IMR-90 (cell line): Measurements from ENCODE around the gene CCDC92. TPM values are rescaled to one million over a fixed set of nuclear protein-coding genes. Genes with fewer than 3 reads are reported as not detected.
A peak's percentile ranks its signal among the peaks of the same experiment; 100 is the strongest.

Experiments used
- ATAC-seq: fragments of 200-7000 bp; cut with Tn5 transposase; 2 replicates; pipeline ENCODE4 v1.9.1; 2020; ENCODE audit warnings: low read depth, mild to moderate bottlenecking, moderate library complexity
- BruUV-seq: library from RNA; stranded (reverse); fragments of 400-500 nt; replicated peaks from 2 replicates; lab custom pipeline; 2021; lab: Mats Ljungman, UMichigan
- CTCF ChIA-PET: fragments of 300-600 bp; formaldehyde crosslinking; extraction: SDS; loops from one replicate; lab custom pipeline; 2021; ENCODE audit warnings: antibody characterized with exemption; lab: Yijun Ruan, JAX
- POLR2A ChIA-PET: fragments of 300-600 bp; sonication (Branson Sonifier 250); formaldehyde crosslinking; loops from one replicate; lab custom pipeline; 2022; ENCODE audit warnings: antibody characterized with exemption; ENCODE audit not compliant: unreplicated experiment; lab: Charles Lee
- DNase-seq: peaks from one replicate; pipeline ENCODE4 v3.0.0; 2013
- H2AFZ ChIP-seq: replicated peaks from 2 replicates; pipeline ENCODE3; 2013; ENCODE audit warnings: low read length, mild to moderate bottlenecking; ENCODE audit not compliant: poor library complexity
- H2AK5ac ChIP-seq: 2 replicates; pipeline ENCODE4 v1.6.1; 2013; ENCODE audit warnings: low read depth, low read length, inconsistent platforms
- H2AK9ac ChIP-seq: replicated peaks from 2 replicates; pipeline ENCODE3; 2013; ENCODE audit warnings: mild to moderate bottlenecking, low read depth, low read length, moderate library complexity; ENCODE audit not compliant: poor library complexity
- H2BK120ac ChIP-seq: 2 replicates; pipeline ENCODE4 v1.6.1; 2013; ENCODE audit warnings: low read depth, low read length, inconsistent platforms
- H2BK15ac ChIP-seq: 3 replicates; pipeline ENCODE4 v1.6.1; 2013; ENCODE audit warnings: low read depth, low read length, inconsistent platforms
- H2BK20ac ChIP-seq: 2 replicates; pipeline ENCODE4 v1.6.1; 2013; ENCODE audit warnings: low read depth, mild to moderate bottlenecking, inconsistent platforms, low read length, moderate library complexity
- H2BK5ac ChIP-seq: 2 replicates; pipeline ENCODE4 v1.6.1; 2013; ENCODE audit warnings: mild to moderate bottlenecking, low read depth, low read length, inconsistent platforms; ENCODE audit not compliant: poor library complexity, severe bottlenecking
- H3K14ac ChIP-seq: replicated peaks from 2 replicates; pipeline ENCODE4 v1.6.1; 2013; ENCODE audit warnings: low read depth, low read length, inconsistent platforms
- H3K18ac ChIP-seq: 2 replicates; pipeline ENCODE4 v1.6.1; 2013; ENCODE audit warnings: low read depth, low read length, control low read depth
- H3K23ac ChIP-seq: 2 replicates; pipeline ENCODE4 v1.6.1; 2013; ENCODE audit warnings: low read depth, low read length, inconsistent platforms
- H3K27ac ChIP-seq: 2 replicates; pipeline ENCODE4 v1.5.1; 2013; ENCODE audit warnings: mild to moderate bottlenecking, control low read depth, low read length; ENCODE audit not compliant: insufficient read depth
- H3K27me3 ChIP-seq: 2 replicates; pipeline ENCODE4 v1.6.1; 2013; ENCODE audit warnings: low read length; ENCODE audit not compliant: control insufficient read depth, insufficient read depth
- H3K36me3 ChIP-seq: 2 replicates; pipeline ENCODE4 v1.6.1; 2013; ENCODE audit warnings: low read length, mixed read lengths; ENCODE audit not compliant: control insufficient read depth, insufficient read depth
- H3K4ac ChIP-seq: 2 replicates; pipeline ENCODE4 v1.6.1; 2013; ENCODE audit warnings: low read depth, low read length, inconsistent platforms
- H3K4me1 ChIP-seq: 2 replicates; pipeline ENCODE4 v1.6.1; 2013; ENCODE audit warnings: low read length, mixed read lengths; ENCODE audit not compliant: control insufficient read depth, insufficient read depth
- H3K4me2 ChIP-seq: 2 replicates; pipeline ENCODE4 v1.6.1; 2013; ENCODE audit warnings: low read depth, mild to moderate bottlenecking, control low read depth, low read length, moderate library complexity
- H3K4me3 ChIP-seq: 2 replicates; pipeline ENCODE4 v1.5.1; 2013; ENCODE audit warnings: low read depth, mild to moderate bottlenecking, control low read depth, low read length, moderate library complexity; ENCODE audit not compliant: insufficient read depth
- H3K56ac ChIP-seq: 2 replicates; pipeline ENCODE4 v1.6.1; 2013; ENCODE audit warnings: low read length, inconsistent platforms; ENCODE audit not compliant: insufficient read depth; ENCODE audit errors: extremely low read depth
- H3K79me1 ChIP-seq, 2 experiments: 2 replicates each; pipeline ENCODE4 v1.6.1; 2013; ENCODE audit warnings: low read length in 2 of 2, inconsistent platforms in 1 of 2, low read depth in 1 of 2
- H3K9ac ChIP-seq: 2 replicates; pipeline ENCODE4 v1.6.1; 2013; ENCODE audit warnings: low read depth, low read length, control low read depth
- H3K9me1 ChIP-seq: 2 replicates; pipeline ENCODE4 v1.6.1; 2013; ENCODE audit warnings: low read length, inconsistent platforms; ENCODE audit not compliant: insufficient read depth
- H3K9me3 ChIP-seq: 2 replicates; pipeline ENCODE4 v1.6.1; 2013; ENCODE audit warnings: low read length; ENCODE audit not compliant: control insufficient read depth, insufficient read depth
- H4K20me1 ChIP-seq: 2 replicates; pipeline ENCODE4 v1.6.1; 2013; ENCODE audit warnings: low read length, inconsistent platforms; ENCODE audit not compliant: insufficient read depth
- H4K5ac ChIP-seq: 2 replicates; pipeline ENCODE4 v1.6.1; 2013; ENCODE audit warnings: mild to moderate bottlenecking, low read depth, low read length, control low read depth
- H4K8ac ChIP-seq, 2 experiments: 2 replicates each; pipeline ENCODE4 v1.6.1; 2013; ENCODE audit warnings: low read depth in 2 of 2, low read length in 2 of 2, control low read depth in 1 of 2, inconsistent platforms in 1 of 2
- H4K91ac ChIP-seq: 2 replicates; pipeline ENCODE4 v1.6.1; 2013; ENCODE audit warnings: low read depth, low read length, inconsistent platforms; ENCODE audit not compliant: insufficient read depth
- CEBPB ChIP-seq: IDR thresholded peaks from 2 replicates; pipeline ENCODE4 v1.6.1; 2012; ENCODE audit warnings: low read depth, low read length, improper control_type of control experiment
- MAFK ChIP-seq: IDR thresholded peaks from 2 replicates; pipeline ENCODE4 v1.6.1; 2012; ENCODE audit warnings: low read depth, low read length, improper control_type of control experiment
- RAD21 ChIP-seq: IDR thresholded peaks from 2 replicates; pipeline ENCODE4 v1.6.1; 2012; ENCODE audit warnings: low read length, improper control_type of control experiment
- RCOR1 ChIP-seq: IDR thresholded peaks from 2 replicates; pipeline ENCODE4 v1.6.1; 2012; ENCODE audit warnings: mild to moderate bottlenecking, low read length, improper control_type of control experiment; ENCODE audit not compliant: insufficient replicate concordance
- RFX5 ChIP-seq: IDR thresholded peaks from 2 replicates; pipeline ENCODE4 v1.8.0; 2012; ENCODE audit warnings: low read depth, mild to moderate bottlenecking, low read length, moderate library complexity
- USF2 ChIP-seq: fragments of 150-350 bp; IDR thresholded peaks from 2 replicates; pipeline ENCODE4 v1.6.1; 2017; ENCODE audit warnings: mild to moderate bottlenecking, antibody characterized with exemption, low read length, low read depth
- WGBS, 2 experiments: methylation state at CpG; one replicate each; pipeline versions ENCODE4 v1.1.5 to v1.1.7; 2013; ENCODE audit warnings: missing lambda C conversion rate in 2 of 2; ENCODE audit not compliant: insufficient read length in 1 of 2; ENCODE audit errors: extremely low coverage in 2 of 2; 5-methylcytosine and 5-hydroxymethylcytosine counted together
- dilution Hi-C: fragments of 300-500 bp; cut with HindIII; formaldehyde crosslinking; loops from one replicate; pipeline ENCODE4 v1.14.3; 2018; ENCODE audit warnings: low sequenced_read_pairs; ENCODE audit not compliant: unreplicated experiment
- in situ Hi-C: fragments of 300-500 bp; cut with MboI; formaldehyde crosslinking; loops from 3 replicates; pipeline ENCODE4 v1.14.3; 2019; ENCODE audit warnings: low sequenced_read_pairs, inconsistent platforms, mixed read lengths
- intact Hi-C: fragments of 100-400 bp; cut with micrococcal nuclease; formaldehyde crosslinking; loops from 2 replicates; pipeline ENCODE4 v1.10.0; 2022
- polyA plus RNA-seq, 3 experiments: library from polyadenylated mRNA; depleted of rRNA; stranded (reverse); fragments of >200 nt; gene quantifications; 2 replicates each; pipeline ENCODE4 v1.2.3, GENCODE V29; 2012; ENCODE audit warnings: low replicate concordance in 1 of 3
- total RNA-seq: library from RNA; depleted of rRNA; stranded (reverse); fragments of >200 nt; gene quantifications from 2 replicates; pipeline ENCODE4 v1.2.3, GENCODE V29; 2012

CCDC92 gene
- total and polyA plus RNA-seq, 2 of the 4 experiments (the other 2 are of a cell fraction): 5.7 to 55.5 TPM

DNA sequence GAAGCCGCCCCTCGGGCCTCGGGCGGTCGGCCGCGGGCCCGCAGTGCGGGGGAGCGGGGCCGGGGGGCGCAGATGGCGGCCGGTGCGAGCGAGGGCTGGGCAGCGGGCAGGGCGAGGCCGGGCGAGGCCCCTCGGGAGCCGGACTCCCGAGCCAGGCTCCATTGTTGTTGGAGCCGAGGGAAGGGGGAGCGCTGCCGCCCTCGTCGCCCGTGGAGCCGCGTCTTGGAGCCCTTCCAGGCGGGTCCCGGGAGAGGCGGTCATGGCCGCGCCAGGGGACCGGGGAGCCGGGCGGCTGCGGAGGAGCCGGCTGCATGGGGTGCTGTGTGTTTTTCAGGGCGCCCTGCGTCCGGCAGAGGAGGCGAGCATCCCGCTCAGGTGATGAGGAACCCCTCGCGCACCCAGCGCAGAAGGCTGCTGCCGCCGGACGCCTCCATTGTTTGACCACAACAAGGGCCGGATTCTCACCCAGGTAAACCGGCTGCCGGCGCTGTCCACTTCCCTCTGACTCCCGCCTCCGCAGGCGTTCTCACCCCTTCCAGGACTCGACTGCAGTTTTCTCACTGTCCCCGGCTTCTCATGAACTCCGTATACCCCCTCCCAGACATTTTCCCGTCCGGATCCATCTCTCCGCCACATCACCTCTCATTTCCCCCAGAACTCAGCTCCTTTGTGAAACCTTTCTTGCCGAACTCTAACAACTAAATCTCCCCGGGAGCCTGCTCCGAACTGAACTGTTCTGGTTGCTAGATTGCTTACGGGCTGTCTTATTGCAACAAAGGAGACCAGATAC is 1.1 kb upstream of the CCDC92 start:
- no peak overlapping the region for H3K18ac ChIP-seq
- no peak overlapping the region for H3K56ac ChIP-seq
- peak overlapping the region; percentile 32 for H3K9ac ChIP-seq
- peak overlapping the region; percentile 91 for H2AFZ ChIP-seq
- ATAC-seq (no peak; the same call in 1 of the 2 replicates), DNase-seq (peak; percentile 10)
- no peaks in the 10 kb centered on the region for H3K9me1 ChIP-seq
- intact Hi-C loops (loop anchor here (5.0 kb wide), 1 partner anchor 59 kb away; no protein-coding TSS in a partner anchor), dilution Hi-C loops (no loop called here), in situ Hi-C loops (no loop called here)
- H3K4me3 ChIP-seq: peak overlapping the region; percentile 94
- peak overlapping the region; percentile 7; the same call in 1 of the 2 replicates for H3K27ac ChIP-seq
- H2BK120ac ChIP-seq: no peak overlapping the region
- H3K4me1 ChIP-seq: peaks cover 4% of the 10 kb centered on the region
- POLR2A ChIA-PET: no interaction called here
- H2AK9ac ChIP-seq: peak overlapping the region; percentile 7
- peak overlapping the region in 1 of 2 experiments; percentile 17; a peak in 1 of 4 replicates for H4K8ac ChIP-seq
- WGBS, 2 experiments: 0% methylated on average over 44 of the region's 69 CpGs; no CpG with 5 or more reads in 1 of the 2 experiments
- peaks cover 2% of the 10 kb centered on the region; the same call in 1 of the 2 replicates for H4K20me1 ChIP-seq
- no peaks in the 10 kb centered on the region for H3K27me3 ChIP-seq
- H2BK15ac ChIP-seq: no peak overlapping the region
- no peak overlapping the region for H2BK20ac ChIP-seq
- H3K4ac ChIP-seq: 0 out of 2 replicates have a peak overlapping the region, but pooled peaks have one; percentile 31
- H3K14ac ChIP-seq: no peak overlapping the region
- no peaks in the 10 kb centered on the region for H3K9me3 ChIP-seq
- peaks cover 11 to 42% of the 10 kb centered on the region in 2 experiments for H3K79me1 ChIP-seq
- no TSS peak for BruUV-seq
- CTCF ChIA-PET: no interaction called here
- no peak overlapping the region for H4K91ac ChIP-seq
- H4K5ac ChIP-seq: no peak overlapping the region
- H3K23ac ChIP-seq: peak overlapping the region; percentile 74
- H2BK5ac ChIP-seq: no peak overlapping the region
- H2AK5ac ChIP-seq: no peak overlapping the region
- H3K36me3 ChIP-seq: peaks cover 6% of the 10 kb centered on the region
- TF ChIP-seq RFX5 (no peak), USF2 (no peak), RAD21 (no peak; the same call in 1 of the 2 replicates), MAFK (no peak), RCOR1 (no peak), CEBPB (no peak)
- peak overlapping the region; percentile 91 for H3K4me2 ChIP-seq
